ENCODE data around the gene SVIL. TPM values are rescaled to one million over a fixed set of nuclear protein-coding genes. Genes with fewer than 3 reads are reported as not detected.
A peak's percentile ranks its signal among the peaks of the same experiment; 100 is the strongest.

Gene SVIL
- total RNA-seq, 3 donors from 2014 or later (not counting 1 experiment from before 2014, with no cell fraction given), result 24.9 to 57.2 (median 33.5) TPM

DNA sequence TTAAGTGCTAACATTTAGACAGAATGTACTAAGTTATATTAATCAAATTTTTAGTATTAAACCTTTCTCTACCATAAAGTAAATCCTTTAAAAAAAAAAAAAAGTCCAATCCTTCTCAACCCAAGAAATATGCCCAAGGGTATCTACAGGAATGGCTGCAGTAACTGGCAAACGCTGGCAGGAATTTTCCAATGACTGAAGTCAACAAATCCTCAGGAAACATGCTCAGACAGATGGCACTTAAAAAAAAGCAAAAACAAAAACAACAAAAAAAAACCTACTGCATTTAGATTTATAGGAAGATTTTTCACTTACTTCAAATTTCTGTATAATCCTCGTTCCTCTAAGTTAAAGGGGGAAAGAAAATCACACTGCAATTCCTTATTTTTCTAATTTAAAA is 666 bp downstream of the SVIL start:
- H3K4me3 Mint-ChIP-seq, result peak overlapping the region; percentile 9

DNA sequence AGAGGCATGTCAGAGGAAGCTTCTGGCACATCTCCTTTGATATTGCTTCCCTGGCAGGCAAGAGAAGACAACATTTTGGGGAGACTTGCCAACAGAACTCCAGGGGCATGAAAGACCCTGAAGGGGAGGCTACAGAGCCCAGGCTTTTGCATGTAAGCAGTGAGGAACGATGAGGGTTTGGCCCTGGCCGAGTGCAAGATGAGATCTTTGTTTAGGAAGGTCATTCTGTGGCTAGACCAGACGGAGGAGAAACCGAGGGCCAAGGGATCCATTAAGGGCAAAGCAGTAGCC is 3.8 kb downstream of the SVIL start:
- Mint-ChIP-seq H3K27ac (peak overlapping the region in 1 of 2 donors; percentile 79), H3K9me3 (no peaks in the 10 kb centered on the region), H3K27me3 (ENCODE audit: low read depth in 2 of 2) (peaks cover 0 to 3% of the 10 kb centered on the region in 2 donors), H3K4me1 (peaks cover 34 to 49% of the 10 kb centered on the region in 2 donors), H3K4me3 (no peak overlapping the region), H3K36me3 (no peaks in the 10 kb centered on the region)
- Histone ChIP-seq H3K4me3 (ENCODE audit: low read length) (no peak overlapping the region), H3K27ac (ENCODE audit: low read length) (no peak overlapping the region), H3K27me3 (ENCODE audit: control insufficient read depth, insufficient read depth, low read length) (no peaks in the 10 kb centered on the region), H3K36me3 (ENCODE audit: control insufficient read depth, insufficient read depth, low read length) (no peaks in the 10 kb centered on the region), H3K4me1 (ENCODE audit: control insufficient read depth, insufficient read depth, low read length) (peaks cover 22% of the 10 kb centered on the region), H3K9me3 (ENCODE audit: control insufficient read depth, insufficient read depth, low read length) (no peaks in the 10 kb centered on the region)
- DNase-seq (no peak), ATAC-seq (no peak)
- intact Hi-C loops (cut with micrococcal nuclease), result no loop called here
- 92% methylated on average over 4 of the region's 4 CpGs for WGBS (ENCODE audit: insufficient coverage)
- TF ChIP-seq, protein P1, sequence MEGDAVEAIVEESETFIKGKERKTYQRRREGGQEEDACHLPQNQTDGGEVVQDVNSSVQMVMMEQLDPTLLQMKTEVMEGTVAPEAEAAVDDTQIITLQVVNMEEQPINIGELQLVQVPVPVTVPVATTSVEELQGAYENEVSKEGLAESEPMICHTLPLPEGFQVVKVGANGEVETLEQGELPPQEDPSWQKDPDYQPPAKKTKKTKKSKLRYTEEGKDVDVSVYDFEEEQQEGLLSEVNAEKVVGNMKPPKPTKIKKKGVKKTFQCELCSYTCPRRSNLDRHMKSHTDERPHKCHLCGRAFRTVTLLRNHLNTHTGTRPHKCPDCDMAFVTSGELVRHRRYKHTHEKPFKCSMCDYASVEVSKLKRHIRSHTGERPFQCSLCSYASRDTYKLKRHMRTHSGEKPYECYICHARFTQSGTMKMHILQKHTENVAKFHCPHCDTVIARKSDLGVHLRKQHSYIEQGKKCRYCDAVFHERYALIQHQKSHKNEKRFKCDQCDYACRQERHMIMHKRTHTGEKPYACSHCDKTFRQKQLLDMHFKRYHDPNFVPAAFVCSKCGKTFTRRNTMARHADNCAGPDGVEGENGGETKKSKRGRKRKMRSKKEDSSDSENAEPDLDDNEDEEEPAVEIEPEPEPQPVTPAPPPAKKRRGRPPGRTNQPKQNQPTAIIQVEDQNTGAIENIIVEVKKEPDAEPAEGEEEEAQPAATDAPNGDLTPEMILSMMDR (IDR thresholded peaks at IDR 0.05), result no peak

More for the DNA sequence above, 666 bp downstream of the SVIL start:
- Histone ChIP-seq H3K36me3 (ENCODE audit: control insufficient read depth, insufficient read depth, low read length) (no peaks in the 10 kb centered on the region), H3K27me3 (ENCODE audit: control insufficient read depth, insufficient read depth, low read length) (no peaks in the 10 kb centered on the region), H3K4me1 (ENCODE audit: control insufficient read depth, insufficient read depth, low read length) (peaks cover 28% of the 10 kb centered on the region), H3K27ac (ENCODE audit: low read length) (no peak overlapping the region), H3K4me3 (ENCODE audit: low read length) (no peak overlapping the region), H3K9me3 (ENCODE audit: control insufficient read depth, insufficient read depth, low read length) (no peaks in the 10 kb centered on the region)
- 90% methylated on average over 2 of the region's 2 CpGs for WGBS (ENCODE audit: insufficient coverage)
- intact Hi-C loops (cut with micrococcal nuclease), result no loop called here
- peak overlapping the region; percentile 76 to 83 for H3K27ac Mint-ChIP-seq
- no peaks in the 10 kb centered on the region for H3K36me3 Mint-ChIP-seq
- ATAC-seq (no peak), DNase-seq (no peak)
- H3K9me3 Mint-ChIP-seq, result no peaks in the 10 kb centered on the region
- H3K27me3 Mint-ChIP-seq (ENCODE audit: low read depth in 2 of 2), result peaks cover 0 to 3% of the 10 kb centered on the region in 2 donors
- peaks cover 46 to 48% of the 10 kb centered on the region in 2 donors for H3K4me1 Mint-ChIP-seq
- TF ChIP-seq, protein P1 (IDR thresholded peaks at IDR 0.05), result no peak

DNA sequence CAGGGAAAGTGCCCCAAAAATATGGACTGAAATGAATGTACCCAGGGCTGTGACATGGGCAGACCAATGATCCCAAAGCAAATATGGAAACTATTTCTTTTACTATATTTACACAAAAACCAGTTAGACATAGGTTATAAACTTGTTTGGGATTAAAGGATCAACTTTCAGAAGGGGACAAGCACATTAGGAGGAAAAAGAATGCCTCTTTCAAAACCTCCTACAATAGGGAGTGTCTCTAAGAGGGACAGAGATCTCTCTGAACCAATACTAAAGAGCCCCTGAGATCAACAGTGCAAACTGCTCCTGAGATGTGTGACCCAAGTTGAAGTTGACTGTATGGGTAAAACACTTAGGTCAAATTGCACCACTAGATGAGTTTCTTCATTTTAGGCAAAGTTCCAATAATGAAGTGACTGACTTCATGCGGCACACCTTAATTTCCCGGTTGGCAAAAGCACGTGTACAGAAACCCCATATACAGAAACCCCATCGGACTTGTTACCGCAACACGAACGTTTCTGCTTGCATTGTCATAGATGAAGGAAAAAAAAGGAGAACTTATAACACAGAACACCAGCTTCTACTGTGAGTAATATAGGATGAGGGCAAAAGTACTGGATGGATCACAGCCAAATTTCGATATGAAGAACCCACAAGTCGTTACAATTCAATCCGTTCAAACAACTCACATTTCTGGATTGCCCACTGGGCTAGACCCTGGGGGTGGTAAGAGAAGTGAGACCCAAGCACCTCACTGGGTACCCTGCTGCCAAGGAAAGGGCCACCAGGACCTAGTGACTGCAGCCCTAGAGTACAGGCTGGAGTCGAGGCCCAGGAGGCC is 4.3 kb downstream of the SVIL start:
- Histone ChIP-seq H3K4me1 (ENCODE audit: control insufficient read depth, insufficient read depth, low read length) (peaks cover 17% of the 10 kb centered on the region), H3K9me3 (ENCODE audit: control insufficient read depth, insufficient read depth, low read length) (no peaks in the 10 kb centered on the region), H3K27ac (ENCODE audit: low read length) (no peak overlapping the region), H3K36me3 (ENCODE audit: control insufficient read depth, insufficient read depth, low read length) (no peaks in the 10 kb centered on the region), H3K27me3 (ENCODE audit: control insufficient read depth, insufficient read depth, low read length) (no peaks in the 10 kb centered on the region), H3K4me3 (ENCODE audit: low read length) (no peak overlapping the region)
- ATAC-seq (no peak), DNase-seq (no peak)
- Mint-ChIP-seq H3K4me3 (no peak overlapping the region), H3K27me3 (ENCODE audit: low read depth in 2 of 2) (peaks cover 0 to 3% of the 10 kb centered on the region in 2 donors), H3K36me3 (no peaks in the 10 kb centered on the region), H3K9me3 (no peaks in the 10 kb centered on the region), H3K27ac (peak overlapping the region in 1 of 2 donors; percentile 79), H3K4me1 (peaks cover 29 to 43% of the 10 kb centered on the region in 2 donors)
- 94% methylated on average over 7 of the region's 11 CpGs for WGBS (ENCODE audit: insufficient coverage)
- TF ChIP-seq, protein P1 (IDR thresholded peaks at IDR 0.05), result no peak
- intact Hi-C loops (cut with micrococcal nuclease), result no loop called here

All from natural killer cell (primary cell).